ENCODE data around the gene TDRD10. TPM values are rescaled to one million over a fixed set of nuclear protein-coding genes. Genes with fewer than 3 reads are reported as not detected.

TDRD10 gene
- total and polyA plus RNA-seq, 2 of the 8 experiments (the other 6 are each of a cell fraction or from before 2014, with no cell fraction given): 0.15 to 0.27 TPM

DNA sequence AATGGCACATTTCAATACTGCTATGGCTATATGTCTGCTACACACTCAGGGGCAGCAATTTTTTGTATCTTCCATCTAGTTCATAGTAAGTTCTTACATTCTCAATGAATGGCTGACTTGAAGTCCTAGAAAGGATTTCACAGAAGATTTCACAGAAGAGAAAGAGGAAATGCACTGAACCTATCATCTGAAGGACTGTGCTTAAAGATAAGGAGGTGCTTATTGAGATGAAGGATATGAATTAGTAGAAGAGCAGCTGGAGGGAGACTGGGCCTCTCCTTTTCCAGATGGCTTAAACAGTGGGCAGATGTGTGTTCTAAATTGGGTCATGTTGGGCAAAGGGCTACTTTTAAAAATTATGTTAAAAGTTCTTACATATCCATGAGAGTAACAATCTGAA lies 91.4 kb downstream of the TDRD10 start:
- peaks cover 8 to 10% of the 10 kb centered on the region in 2 experiments for H4K20me1 ChIP-seq (replicated peaks in 1 of 2; ENCODE audit: control insufficient read depth in 1 of 2, insufficient read depth in 2 of 2, low read length in 2 of 2)
- no peaks in the 10 kb centered on the region for H3K27me3 ChIP-seq (replicated peaks in 1 of 4; ENCODE audit: control insufficient read depth in 3 of 4, extremely low read depth in 1 of 4, insufficient read depth in 3 of 4, low read length in 3 of 4)
- H3K4me2 ChIP-seq (ENCODE audit: insufficient read depth in 1 of 2, low read depth in 2 of 2, low read length in 2 of 2): no peak overlapping the region
- no peak overlapping the region for H2AFZ ChIP-seq (ENCODE audit: low read length)
- no peak for FAIRE-seq
- no peak overlapping the region for H3K14ac ChIP-seq (ENCODE audit: insufficient read length)
- no peaks in the 10 kb centered on the region for H3K4me1 ChIP-seq (replicated peaks in 1 of 4; ENCODE audit: control insufficient read depth in 3 of 4, insufficient read depth in 4 of 4, low read length in 3 of 4)
- ChIA-PET CTCF (ENCODE audit: partially characterized antibody) (no interaction called here), POLR2A (ENCODE audit: partially characterized antibody) (interaction anchor here (0.7 to 1.4 kb wide), 3 partner anchors 10 to 19 kb away, joined by 3 to 4 read pairs (median 3); no protein-coding TSS in a partner anchor)
- no peak overlapping the region for H3K27ac ChIP-seq (ENCODE audit: low read depth, low read length)
- no peak overlapping the region for H2BK20ac ChIP-seq (ENCODE audit: low read length)
- no peaks in the 10 kb centered on the region for H3K9me3 ChIP-seq (ENCODE audit: insufficient read depth in 2 of 2, low read depth in 1 of 2, low read length in 1 of 2)
- H4K91ac ChIP-seq (replicated peaks; ENCODE audit: insufficient read length, low read length): no peak overlapping the region
- H3K9ac ChIP-seq (replicated peaks in 1 of 4; ENCODE audit: extremely low read depth in 1 of 4, low read depth in 3 of 4, low read length in 3 of 4): no peak overlapping the region
- peaks cover 41 to 93% (median 76%) of the 10 kb centered on the region in 4 experiments for H3K36me3 ChIP-seq (ENCODE audit: control insufficient read depth in 2 of 4, insufficient read depth in 4 of 4, low read length in 3 of 4)
- no peak overlapping the region for H3K18ac ChIP-seq (ENCODE audit: extremely low read depth, low read length)
- H4K5ac ChIP-seq (ENCODE audit: insufficient read length, low read depth, low read length): no peak overlapping the region
- no peak overlapping the region for H2BK15ac ChIP-seq (ENCODE audit: low read length)
- no peak overlapping the region for H4K8ac ChIP-seq (ENCODE audit: extremely low read depth, insufficient read depth, low read length)
- H3K79me2 ChIP-seq (ENCODE audit: control insufficient read depth in 1 of 2, insufficient read depth in 2 of 2, low read length in 2 of 2): 0 out of 4 replicates have a peak, but pooled peaks cover 0 to 3% of the 10 kb centered on the region in 2 experiments
- DNase-seq (ENCODE audit: low read depth in 1 of 2, low spot score in 2 of 2): no peak
- H3K4me3 ChIP-seq (ENCODE audit: extremely low read depth in 1 of 4, insufficient read depth in 2 of 4, low read depth in 3 of 4, low read length in 4 of 4): no peak overlapping the region
- no peak overlapping the region for H3K4ac ChIP-seq (replicated peaks; ENCODE audit: insufficient read length, low read depth, low read length)
- no peak overlapping the region for H2AK5ac ChIP-seq (ENCODE audit: low read depth, low read length)
- H3K23me2 ChIP-seq (ENCODE audit: low read depth, low read length): no peaks in the 10 kb centered on the region
- no peak overlapping the region for H3K23ac ChIP-seq (ENCODE audit: insufficient read length)
- no peak overlapping the region for H2BK12ac ChIP-seq (ENCODE audit: low read depth, low read length)
- H3K56ac ChIP-seq (replicated peaks; ENCODE audit: insufficient read length, low read depth, low read length): no peak overlapping the region
- no peak overlapping the region for H2BK120ac ChIP-seq (replicated peaks; ENCODE audit: low read depth, low read length)
- TF ChIP-seq RXRA (IDR thresholded peaks at IDR 0.05; ENCODE audit: insufficient read depth, low read depth, low read length) (no peak), SP1 (IDR thresholded peaks at IDR 0.05; ENCODE audit: low read depth, low read length) (no peak)
- no peak overlapping the region for H2BK5ac ChIP-seq (ENCODE audit: low read depth, low read length)
- peaks cover 7% of the 10 kb centered on the region for H3K79me1 ChIP-seq (ENCODE audit: low read depth, low read length)

Measured in H1 (cell line).